ENCODE data around the gene ARMC10.

ARMC10 gene

DNA sequence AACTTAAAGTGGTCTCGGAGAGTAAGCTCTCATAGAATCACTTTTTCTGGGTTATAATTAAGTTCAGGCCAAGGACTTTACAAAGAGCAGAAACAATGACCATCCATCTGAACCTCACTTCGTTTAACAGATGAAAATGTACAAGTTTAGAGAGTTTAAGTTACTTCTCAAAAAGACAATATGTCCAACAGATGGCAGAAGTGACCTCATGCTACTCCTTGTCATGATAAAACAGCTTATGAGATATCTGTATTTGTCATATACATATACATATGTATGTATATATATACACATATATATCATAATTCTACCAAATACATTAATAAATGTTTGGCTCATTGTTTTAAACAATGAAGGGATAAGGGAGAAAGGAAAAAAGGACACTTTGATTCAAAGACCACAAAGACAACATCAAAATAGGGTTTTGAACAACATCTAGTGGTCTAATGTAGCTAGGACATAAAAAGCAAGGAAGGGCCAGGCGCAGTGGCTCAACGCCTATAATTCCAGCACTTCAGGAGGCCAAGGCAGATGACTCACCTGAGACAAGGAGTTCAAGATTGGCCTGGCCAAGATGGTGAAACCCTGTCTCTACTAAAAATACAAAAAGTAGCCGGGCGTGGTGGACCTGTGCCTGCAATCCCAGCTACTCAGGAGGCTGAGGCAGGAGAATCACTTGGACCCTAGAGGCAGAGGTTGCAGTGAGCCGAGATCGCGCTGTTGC, 56.1 kb downstream of the ARMC10 start:
- no peaks in the 10 kb centered on the region for H3F3A ChIP-seq (ENCODE audit: insufficient read depth, low read length)
- H3K4me1 ChIP-seq (ENCODE audit: insufficient read depth, low read length, severe bottlenecking), result peaks cover 36% of the 10 kb centered on the region
- no peak overlapping the region for H3K4me3 ChIP-seq (ENCODE audit: low read depth, low read length, poor library complexity, severe bottlenecking)
- TF ChIP-seq CTCF (IDR thresholded peaks at IDR 0.05; ENCODE audit: low read length) (no peak), EZH2 (IDR thresholded peaks at IDR 0.05; ENCODE audit: borderline replicate concordance, low read length) (no peak)
- no peak overlapping the region; the same call in 1 of the 2 replicates for H3K4me2 ChIP-seq (ENCODE audit: low read length)
- H3K27me3 ChIP-seq (ENCODE audit: insufficient read depth, low read length), result no peaks in the 10 kb centered on the region
- no peaks in the 10 kb centered on the region for H3K9me2 ChIP-seq (ENCODE audit: low read depth, low read length)
- no peaks in the 10 kb centered on the region for H4K20me1 ChIP-seq (ENCODE audit: insufficient read depth, low read length)
- H3K36me3 ChIP-seq (ENCODE audit: insufficient read depth, low read length), result peaks cover 28% of the 10 kb centered on the region
- peaks cover 50% of the 10 kb centered on the region for H3K79me2 ChIP-seq (ENCODE audit: insufficient read depth, low read length)
- no peak overlapping the region for H3K9ac ChIP-seq (ENCODE audit: low read length)
- no peak overlapping the region for H3K27ac ChIP-seq (ENCODE audit: low read depth, low read length, poor library complexity, severe bottlenecking)
- no peak overlapping the region for H2AFZ ChIP-seq (ENCODE audit: low read length)
- H3K9me3 ChIP-seq (ENCODE audit: low read length), result no peaks in the 10 kb centered on the region

GRCh38 chr7:103132995-103133688, 58.2 kb downstream of the ARMC10 start:
- Histone ChIP-seq H3K4me1 (ENCODE audit: insufficient read depth, low read length, severe bottlenecking) (peaks cover 36% of the 10 kb centered on the region), H3K79me2 (ENCODE audit: insufficient read depth, low read length) (peaks cover 55% of the 10 kb centered on the region), H3K27ac (ENCODE audit: low read depth, low read length, poor library complexity, severe bottlenecking) (peak overlapping the region; percentile 38), H3K4me2 (ENCODE audit: low read length) (peak overlapping the region; percentile 33; the same call in 1 of the 2 replicates), H3K36me3 (ENCODE audit: insufficient read depth, low read length) (peaks cover 7% of the 10 kb centered on the region), H3F3A (ENCODE audit: insufficient read depth, low read length) (no peaks in the 10 kb centered on the region), H3K9ac (ENCODE audit: low read length) (peak overlapping the region; percentile 11; the same call in 1 of the 2 replicates), H3K4me3 (ENCODE audit: low read depth, low read length, poor library complexity, severe bottlenecking) (no peak overlapping the region), H3K27me3 (ENCODE audit: insufficient read depth, low read length) (no peaks in the 10 kb centered on the region), H3K9me3 (ENCODE audit: low read length) (no peaks in the 10 kb centered on the region), H4K20me1 (ENCODE audit: insufficient read depth, low read length) (no peaks in the 10 kb centered on the region), H3K9me2 (ENCODE audit: low read depth, low read length) (no peaks in the 10 kb centered on the region), H2AFZ (ENCODE audit: low read length) (no peak overlapping the region)
- no peak for TF ChIP-seq CTCF (IDR thresholded peaks at IDR 0.05; ENCODE audit: low read length)
- no peak for TF ChIP-seq EZH2 (IDR thresholded peaks at IDR 0.05; ENCODE audit: borderline replicate concordance, low read length)

DNA sequence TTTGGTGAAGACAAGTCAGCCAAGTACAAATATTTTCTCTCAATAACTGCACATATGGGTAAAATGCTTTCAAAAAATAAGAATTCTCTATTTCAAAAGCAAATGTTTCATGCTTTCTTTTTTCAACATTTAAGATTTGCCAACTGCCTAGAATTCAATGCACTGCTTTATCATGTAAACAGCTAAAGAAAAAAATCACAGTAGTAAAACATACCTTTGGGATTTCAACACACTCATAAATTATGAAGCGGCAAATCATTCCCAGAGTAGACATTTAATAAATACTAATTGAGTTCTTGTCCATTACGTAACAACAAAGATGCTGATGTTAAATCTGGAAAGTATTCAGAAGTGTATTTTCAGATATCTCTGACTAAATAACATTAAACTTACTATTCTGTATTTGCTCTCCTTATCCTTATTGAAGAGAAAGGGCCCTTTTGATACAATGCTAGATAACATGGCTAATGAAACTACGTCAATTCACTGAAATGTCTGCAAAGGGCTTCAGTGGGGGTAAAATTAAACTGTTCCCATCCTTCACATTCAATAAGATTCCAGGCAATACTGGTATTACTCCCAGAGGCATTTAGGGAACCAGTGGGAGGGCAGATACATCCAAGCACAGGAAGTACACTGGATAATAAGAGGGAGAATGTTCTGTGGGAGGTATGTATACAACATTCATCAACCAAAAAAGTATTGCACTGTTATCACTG, 60.1 kb downstream of the ARMC10 start:
- TF ChIP-seq EZH2 (IDR thresholded peaks at IDR 0.05; ENCODE audit: borderline replicate concordance, low read length), result no peak
- no peak for TF ChIP-seq CTCF (IDR thresholded peaks at IDR 0.05; ENCODE audit: low read length)
- Histone ChIP-seq H3K79me2 (ENCODE audit: insufficient read depth, low read length) (peaks cover 54% of the 10 kb centered on the region), H3K36me3 (ENCODE audit: insufficient read depth, low read length) (no peaks in the 10 kb centered on the region), H3K9me3 (ENCODE audit: low read length) (no peaks in the 10 kb centered on the region), H4K20me1 (ENCODE audit: insufficient read depth, low read length) (no peaks in the 10 kb centered on the region), H3K4me1 (ENCODE audit: insufficient read depth, low read length, severe bottlenecking) (peaks cover 33% of the 10 kb centered on the region), H3F3A (ENCODE audit: insufficient read depth, low read length) (no peaks in the 10 kb centered on the region), H3K9me2 (ENCODE audit: low read depth, low read length) (no peaks in the 10 kb centered on the region), H3K4me2 (ENCODE audit: low read length) (no peak overlapping the region), H3K27me3 (ENCODE audit: insufficient read depth, low read length) (no peaks in the 10 kb centered on the region), H3K9ac (ENCODE audit: low read length) (no peak overlapping the region), H3K27ac (ENCODE audit: low read depth, low read length, poor library complexity, severe bottlenecking) (no peak overlapping the region), H3K4me3 (ENCODE audit: low read depth, low read length, poor library complexity, severe bottlenecking) (no peak overlapping the region), H2AFZ (ENCODE audit: low read length) (no peak overlapping the region)
